Middle frontal gyrus (tissue), 1 donor: ENCODE data around the gene MIAT.
"Not testable (repeated sequence)": the region's sequence is repeated elsewhere in the genome, so short reads cannot be mapped to it uniquely, and the experiment has no call there.

ENCODE experiments used
- DNase-seq: peaks from one replicate; pipeline ENCODE4 v3.0.0-alpha.2; 2015; ENCODE audit warnings: low spot score; ENCODE audit errors: extremely low spot score

The MIAT gene

DNA sequence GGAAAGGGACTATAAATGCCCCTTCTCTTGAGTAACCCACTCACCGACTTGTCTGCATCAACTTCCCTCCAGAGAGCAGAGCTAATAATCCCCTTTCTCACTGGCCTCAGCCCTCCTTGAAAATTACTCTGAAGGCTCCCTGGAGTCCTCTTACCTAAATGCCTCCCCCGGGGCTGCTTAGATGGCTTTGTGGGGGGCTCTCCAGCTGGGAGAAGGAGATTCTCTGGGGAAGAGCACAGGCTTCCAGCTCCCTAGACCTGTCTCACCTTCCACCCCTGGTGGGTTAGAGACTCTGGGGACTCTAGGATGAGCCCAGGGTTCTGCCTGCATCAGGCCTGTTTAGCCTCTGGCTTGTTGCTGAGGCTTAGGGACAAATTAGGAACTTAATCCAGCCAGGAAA is 39.8 kb downstream of the MIAT start:
- DNase-seq = no peak

DNA sequence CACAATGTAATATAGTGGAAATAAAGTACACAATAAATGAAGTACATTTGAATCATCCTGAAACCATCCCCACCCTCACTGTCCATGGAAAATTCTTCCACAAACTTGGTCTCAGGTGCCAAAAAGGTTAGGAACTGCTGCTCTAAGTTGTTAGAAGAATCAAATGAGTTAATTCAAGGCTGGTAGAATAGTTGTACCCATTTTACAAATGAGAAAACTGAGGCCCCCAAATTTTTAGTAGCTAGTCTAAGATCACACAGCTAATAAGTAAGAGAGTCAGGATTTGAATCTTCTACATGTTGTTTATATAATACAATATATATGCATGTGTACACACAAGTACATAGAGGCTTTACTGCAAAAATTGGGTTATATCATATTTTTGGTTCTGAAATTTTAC is 43.1 kb downstream of the MIAT start:
- DNase-seq = no peak

DNA sequence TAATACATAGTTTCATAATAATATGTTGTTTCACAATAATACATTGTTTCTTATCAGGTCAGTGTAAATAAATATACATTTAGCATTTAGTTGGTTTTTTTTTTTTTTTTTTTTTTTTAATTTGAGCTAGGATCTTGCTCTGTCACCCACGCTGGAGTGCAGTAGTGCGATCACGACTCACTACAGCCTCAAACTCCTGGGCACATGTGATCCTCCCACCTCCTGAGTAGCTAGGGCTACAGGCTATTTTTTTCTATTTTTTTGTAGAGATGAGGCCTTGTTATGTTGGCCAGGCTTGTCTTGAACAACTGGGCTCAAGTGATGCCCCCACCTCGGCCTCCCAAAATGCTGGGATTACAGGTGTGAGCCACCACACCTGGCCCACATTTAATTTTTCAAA is 43.5 kb downstream of the MIAT start:
- no peak for DNase-seq

DNA sequence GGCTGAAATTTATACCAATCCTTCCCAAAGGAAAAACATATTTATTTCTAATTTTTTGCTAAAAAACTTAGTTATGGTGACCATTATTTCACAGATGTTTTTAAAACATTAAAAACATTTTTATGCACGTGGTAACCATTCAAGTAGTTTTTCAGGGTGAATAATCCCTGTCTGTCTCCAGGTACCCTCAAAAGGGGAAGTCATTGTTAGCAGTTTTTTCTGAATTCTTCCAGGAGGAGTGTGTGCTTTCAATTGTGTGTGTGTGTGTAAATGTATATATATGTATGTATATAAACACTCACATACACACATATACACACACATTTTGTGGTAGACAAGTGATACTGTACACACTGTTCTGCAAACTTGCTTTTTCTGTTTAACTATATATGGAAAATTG is 43.9 kb downstream of the MIAT start:
- DNase-seq = no peak

DNA sequence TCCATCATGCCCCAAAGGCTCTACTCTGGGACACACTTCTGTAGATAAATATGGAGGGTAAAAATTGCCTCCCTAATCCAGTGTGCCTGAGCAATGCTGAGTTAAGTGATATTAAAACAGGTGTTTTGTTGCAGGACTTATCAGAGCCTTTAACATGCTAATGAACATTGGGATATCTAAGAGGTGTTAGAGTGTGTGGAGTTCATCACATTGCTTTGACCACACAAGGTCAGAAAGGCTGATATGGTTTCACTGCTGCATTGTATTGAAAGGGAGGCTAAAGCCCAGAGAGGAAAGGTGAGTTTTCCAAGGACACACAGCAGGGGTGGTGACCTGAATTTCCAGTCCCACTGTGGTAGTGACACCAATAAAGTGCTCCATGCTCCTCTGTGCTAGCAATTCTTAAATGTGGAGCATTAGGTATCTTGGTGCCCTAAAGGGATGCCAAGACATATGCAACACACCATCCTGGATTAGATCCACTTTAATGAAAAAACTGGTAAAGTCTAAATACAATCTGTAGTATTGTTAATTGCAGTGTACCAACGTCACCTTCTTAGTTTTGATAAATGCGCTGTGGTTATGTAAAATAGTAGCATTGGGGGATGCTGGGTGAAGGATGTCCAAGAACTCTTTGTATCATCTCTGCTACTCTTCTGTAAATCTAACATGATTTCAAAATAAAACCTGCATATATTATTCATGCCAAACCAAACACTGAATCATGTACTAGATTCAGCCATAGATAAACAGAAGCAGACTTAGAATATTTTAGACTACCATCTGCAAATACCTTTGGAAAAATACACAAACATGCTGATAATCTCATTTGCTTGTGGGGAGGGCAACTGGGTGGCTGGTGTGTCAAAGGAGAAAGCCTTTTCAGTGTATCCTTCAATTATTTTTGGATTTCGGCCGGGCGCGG is 45.8 kb downstream of the MIAT start:
- DNase-seq = no peak

DNA sequence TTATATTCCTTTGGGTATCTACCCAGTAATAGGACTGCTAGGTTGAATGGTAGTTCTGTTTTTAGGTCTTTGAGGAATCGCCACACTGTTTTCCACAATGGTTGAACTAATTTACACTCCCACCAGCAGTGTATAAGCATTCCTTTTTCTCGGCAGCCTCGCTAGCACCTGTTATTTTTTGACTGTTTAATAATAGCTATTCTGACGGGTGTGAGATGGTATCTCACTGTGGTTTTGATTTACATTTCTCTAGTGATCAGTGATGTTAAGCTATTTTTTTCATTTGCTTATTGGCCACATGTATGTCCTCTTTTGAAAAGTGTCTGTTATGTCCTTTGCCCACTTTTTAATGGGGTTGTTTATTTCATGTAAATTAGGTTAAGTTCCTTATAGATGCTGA is 48.0 kb downstream of the MIAT start:
- not testable (repeated sequence) for DNase-seq

DNA sequence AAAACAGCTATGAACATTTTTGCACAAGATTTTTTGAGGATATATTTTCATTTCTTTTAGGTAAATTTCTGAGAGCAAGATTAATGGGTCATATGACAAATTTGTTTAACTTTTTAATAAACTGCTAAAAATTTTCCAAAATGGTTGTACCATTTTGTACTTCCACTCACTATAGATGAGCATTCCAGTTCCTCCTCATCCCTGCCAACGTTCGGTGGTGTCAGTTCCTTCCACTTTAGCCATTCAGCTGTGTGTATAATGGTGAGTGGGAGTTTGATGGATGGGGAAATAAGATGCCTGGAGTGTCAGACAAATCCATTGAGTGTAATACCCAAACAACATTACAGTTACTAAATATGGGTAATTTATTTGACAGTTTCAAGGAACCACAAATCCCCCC is 49.7 kb downstream of the MIAT start:
- no peak for DNase-seq

DNA sequence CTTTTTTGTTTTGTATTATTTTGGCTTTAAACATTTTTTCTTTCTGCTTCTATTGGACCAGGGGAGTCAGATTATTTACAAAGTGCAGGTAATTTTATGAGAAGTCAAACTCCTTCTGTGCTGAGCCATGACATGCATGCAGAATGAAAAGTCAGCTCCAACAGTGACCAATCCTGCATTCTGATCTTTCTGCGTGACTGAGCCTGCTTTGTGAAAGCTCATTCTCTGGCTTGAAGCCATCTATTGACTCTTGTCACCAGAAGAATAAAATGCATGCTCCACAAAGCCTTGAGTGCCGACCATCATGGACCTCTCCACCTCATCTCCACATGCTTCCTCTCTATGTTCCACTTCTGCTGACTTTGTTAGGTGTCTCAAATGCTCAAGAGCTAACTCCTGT is 50.2 kb downstream of the MIAT start:
- no peak for DNase-seq

DNA sequence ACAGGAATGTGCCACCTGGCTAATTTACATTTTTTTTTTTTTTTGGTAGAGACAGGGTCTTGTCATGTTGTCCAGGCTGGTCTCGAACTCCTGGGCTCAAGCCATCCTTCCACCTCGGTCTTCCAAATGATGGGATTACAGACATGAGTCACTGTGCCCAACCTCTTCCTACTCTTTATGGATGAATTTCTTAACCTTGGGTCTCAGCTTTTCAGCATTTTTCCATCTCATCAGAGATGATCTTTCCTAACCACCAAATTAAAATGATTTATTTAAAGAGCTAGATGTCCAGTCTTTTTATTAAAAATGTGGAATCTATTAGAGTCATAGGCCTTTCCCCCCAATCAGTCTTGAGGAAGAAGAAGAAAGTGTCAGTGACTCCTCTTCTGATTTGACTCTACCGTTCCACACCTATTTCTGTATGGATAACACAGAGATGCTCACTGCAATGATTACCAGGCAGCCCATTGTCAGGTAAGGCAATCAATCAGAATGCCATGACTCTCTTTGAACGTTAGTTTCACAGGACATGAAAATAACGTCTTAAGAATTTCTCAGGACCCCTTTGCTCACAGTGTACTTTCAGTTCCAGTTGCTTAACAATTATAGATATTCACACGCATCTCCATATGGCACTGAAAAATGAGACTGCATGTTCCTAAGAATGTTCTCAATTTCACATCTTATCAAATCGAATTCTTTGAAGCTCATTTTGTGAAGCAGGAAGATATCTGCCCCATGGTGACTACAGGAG is 51.0 kb downstream of the MIAT start:
- no peak for DNase-seq

DNA sequence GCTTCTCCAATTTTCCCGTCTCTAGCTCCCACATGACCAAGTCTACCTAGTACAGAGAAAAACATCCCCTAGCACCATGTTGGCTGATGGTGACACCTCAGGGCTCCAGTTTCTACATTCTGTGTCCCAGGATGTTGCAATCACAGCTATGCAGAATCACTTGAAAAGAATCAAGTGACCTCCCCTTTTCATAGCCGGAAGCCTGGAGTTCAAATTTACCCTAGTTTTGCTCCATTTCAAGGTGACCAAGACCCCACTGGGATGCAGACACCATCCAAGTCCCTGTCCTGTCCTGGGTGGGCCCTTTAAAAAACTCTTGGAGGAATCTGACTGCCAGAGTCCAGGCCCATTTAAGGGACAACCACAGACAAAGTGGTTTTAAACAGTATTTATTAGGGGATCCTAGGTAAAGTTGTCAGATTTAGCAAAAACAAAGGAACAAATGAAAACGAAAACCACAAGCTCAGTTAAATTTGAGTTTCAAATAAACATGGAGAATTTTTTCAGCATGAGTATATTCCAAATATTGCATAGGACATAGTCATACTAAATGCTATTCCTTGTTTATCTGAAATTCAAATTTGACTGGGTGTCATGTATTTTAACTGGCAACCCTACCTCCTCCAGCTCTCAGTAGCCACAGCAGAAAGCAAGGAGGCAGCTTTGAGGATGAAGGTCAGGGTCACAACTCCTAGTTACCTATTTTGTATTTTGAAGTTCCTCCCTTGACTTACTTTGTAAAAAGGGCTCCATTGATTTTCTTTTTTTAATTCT is 52.4 kb downstream of the MIAT start:
- DNase-seq = no peak

DNA sequence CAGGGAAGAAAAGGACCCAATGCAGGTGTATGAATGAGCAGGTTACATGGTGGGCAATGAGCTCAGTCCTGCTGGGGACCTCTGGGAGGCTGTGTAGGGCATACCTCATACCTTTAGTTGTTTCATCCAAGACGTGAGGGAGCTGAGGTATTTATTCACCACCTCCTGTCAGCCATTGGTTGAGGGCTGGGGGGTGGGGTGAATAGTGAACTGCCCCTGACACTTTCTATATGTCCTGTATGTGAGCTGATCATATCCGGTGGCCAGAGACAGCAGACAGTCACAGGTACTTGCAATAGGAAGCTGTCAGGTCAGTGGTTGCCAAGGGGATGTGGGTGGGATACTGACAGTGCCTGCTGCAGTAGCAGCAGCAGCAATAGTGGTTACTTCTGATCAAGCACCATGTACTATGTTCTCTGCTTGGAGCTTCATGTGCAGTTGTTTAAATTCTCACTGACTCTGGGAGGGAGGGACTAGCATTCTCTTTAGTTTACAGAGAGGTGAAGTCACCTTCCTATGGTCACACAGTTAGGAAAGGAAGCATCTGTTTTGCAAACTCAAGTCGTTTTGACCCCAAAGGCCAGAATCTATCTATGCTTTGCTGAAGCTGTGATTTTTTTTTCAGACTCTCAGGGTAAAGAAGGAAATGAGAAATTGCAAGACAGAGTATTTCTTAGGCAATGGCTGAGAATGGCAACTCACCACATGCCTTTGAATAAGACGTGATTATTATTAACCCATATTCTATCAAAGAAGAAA is 54.0 kb downstream of the MIAT start:
- no peak for DNase-seq

DNA sequence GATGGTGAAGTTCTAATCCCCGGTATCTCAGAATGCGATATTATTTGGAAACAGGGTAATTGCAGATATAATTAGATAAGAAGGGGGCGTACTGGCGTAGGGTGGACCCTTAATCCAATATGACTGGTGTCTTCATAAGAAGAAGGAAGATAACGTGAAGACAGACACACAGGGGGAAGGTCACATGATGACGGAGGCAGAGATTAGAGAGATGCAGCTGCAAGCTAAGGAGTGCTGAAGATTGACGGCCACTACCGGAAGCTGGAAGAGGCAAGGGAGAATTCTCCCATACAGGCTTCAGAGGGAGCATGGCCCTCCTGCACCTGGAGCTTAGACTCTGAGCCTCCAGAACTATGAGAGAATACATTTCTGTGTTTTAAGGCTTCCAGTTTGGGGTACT is 54.8 kb downstream of the MIAT start:
- no peak for DNase-seq

DNA sequence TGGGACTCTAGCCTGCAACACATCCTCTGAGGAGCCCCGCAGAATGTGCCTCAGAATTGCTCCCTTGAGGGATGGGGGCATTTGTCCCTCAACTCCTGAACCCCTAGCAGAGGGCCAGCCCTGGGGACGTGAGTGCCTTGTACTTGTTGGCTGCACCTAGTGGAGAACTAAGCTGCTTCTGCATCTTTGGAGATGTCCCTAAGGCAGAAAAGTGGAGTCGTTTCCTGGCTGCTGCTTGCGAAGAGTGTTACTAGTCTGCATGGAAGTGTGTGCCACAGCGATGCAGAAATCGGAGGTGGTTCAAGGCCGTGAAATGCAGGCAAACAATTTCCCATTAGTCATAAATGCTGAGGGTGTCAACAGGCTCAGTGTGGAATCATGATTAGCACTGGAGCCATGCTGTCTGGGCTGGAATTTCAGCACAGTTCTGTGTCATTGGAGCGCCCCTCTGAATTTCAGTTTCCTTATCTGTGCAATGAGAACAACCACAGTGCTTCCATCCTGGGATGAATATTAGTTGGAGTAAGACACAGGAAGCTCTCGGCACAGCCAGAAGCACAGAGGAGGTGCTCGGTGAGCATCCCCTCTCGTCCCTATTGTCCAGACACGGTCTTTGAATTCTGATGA is 56.5 kb downstream of the MIAT start:
- no peak for DNase-seq

DNA sequence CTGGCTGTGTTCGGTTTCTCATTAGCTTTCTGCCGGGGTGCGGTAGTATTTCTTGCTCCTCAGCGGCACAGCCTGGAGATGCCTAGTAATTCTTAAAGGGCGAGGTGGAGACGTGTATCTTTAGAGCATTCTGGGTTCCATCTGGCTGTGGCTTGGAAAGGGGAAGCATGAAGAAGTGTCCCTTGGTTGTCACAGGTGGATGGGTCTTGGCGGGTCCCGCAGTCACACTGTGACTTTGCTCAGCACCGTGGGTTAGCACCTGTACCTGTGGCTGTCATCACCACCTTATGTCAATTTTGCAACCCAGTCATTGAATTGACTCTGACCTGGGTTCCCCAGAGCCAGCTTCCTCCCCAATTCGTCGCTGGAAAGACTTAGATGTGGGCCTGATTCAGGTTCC is 57.6 kb downstream of the MIAT start:
- DNase-seq = no peak

DNA sequence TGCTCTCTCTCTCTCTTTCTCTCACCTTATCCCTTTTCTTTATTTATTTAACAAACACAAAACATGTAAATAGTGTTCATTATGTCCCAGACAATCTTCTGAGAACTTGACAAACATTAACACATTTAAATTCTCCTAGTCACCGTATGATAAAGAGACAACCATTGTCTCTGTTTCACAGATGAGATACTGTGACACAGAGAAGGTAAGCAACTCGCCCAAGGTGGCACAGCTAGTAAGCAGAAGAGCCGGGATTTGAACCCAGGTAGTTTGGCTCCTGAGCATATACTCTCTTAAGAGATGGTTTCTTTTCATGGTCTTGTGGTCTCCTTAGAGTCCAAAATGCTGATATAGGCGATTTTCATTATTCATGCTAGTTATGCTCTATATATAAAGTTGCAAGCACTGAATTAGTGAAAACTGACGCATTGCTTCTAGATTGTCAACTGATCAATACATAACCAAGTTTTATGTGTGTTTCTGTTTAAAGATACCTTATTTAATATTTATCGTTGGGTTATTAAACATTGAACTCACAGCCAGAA is 58.1 kb downstream of the MIAT start:
- no peak for DNase-seq

DNA sequence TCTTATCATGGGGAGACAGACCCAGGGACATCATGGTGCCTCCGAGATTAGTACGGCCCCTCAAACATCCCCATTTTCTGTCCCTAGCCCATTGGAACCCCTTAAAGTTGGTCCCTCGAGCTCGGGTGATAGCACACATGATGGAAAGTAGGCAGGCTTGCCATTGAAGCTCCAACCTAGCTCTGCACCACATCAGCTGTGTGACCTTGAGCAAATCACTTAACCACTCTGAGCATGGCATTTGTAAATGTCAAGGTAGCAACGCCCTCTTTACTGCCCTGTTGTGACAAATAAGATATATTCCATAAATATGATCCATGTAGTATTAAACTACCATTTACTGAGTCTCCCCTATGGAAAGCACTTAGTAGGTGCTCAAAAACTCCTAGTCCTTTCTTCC is 61.1 kb downstream of the MIAT start:
- DNase-seq = no peak

DNA sequence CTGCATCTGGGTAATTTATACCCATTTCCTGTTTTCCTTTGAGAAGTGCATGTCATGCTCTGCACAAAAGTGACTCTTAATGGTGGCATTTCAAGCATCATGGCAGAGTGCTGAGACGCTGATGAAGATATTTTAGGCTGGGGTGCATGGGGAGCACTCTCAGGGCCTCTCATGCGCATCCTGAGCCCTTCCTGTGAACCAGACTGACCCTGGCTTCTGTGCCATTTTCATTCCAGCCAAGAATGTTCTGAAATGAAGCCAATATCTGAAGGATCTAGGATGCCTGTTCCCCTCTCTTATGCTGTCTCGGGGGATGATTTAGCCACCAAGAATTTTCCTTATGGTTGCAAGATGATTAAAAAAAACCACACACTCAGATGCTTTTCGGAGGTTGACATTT is 61.5 kb downstream of the MIAT start:
- DNase-seq = no peak

DNA sequence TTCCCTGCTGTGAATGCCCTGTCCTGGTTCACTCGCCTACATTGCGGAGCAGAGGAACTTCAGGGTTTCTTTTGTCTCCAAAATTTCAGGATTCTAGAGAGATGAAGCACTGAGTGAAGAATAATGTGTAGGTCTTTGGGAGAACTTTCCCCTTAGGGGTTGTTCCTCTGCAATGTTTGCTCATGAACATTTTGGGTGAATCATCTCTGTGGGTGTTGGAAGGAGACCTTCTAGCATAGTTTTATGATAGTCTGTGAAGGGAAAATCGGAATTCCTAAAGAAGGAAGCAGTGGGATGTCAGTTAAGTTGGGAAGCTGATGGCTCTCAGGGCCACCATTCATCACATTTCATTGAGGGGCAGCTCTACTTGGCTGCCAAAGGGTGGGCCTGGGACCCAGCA is 64.8 kb downstream of the MIAT start:
- no peak for DNase-seq

DNA sequence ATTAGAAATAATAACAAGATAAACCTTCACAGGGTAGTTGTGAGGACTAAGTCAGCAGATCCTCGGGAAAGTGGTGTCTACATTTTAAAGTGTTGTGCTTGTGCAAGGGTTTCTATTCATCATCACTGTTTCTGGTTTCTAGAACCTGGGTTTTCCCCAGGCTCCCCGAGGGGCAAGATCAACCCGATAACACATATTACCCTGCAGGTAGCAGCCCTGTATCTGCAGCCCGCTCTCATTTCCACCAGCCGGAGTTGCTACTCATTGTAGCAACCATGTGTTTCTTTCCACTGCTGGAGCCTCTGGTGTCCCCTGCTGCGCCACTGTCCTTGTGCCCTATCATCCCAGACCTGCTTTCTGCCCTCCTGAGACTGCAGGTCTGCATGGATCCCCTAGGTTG is 67.0 kb downstream of the MIAT start:
- no peak for DNase-seq

DNA sequence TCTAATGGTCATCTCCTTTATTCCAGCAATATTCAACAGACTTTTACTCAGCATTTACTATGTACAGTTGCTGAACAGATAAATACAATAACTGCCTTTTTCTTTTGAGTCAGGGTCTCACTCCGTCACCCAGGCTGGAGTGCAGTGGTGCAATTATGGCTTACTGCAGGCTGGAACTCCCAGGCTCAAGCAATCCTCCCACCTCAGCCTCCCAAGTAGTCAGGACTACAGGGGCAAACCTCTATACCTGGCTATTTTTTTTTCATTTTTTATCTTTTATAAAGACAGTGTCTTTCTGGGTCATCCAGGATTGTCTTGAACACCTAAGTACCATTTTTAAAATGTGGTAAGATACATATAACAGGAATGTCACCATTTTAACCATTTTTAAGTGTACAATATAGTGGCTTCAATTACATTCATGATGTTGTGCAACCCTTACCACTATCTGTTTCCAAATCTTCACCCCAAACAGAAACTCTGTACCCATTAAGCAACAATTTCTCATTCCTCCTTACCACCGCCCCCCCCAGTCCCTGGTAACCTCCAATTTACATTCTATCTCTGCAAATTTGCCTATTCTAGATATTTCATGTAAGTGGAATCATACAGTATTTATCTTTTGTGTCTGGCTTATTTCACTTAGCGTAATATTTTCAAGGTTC is 67.8 kb downstream of the MIAT start:
- no peak for DNase-seq
